Measurements from ENCODE around the gene NDUFA7. TPM values are rescaled to one million over a fixed set of nuclear protein-coding genes. Genes with fewer than 3 reads are reported as not detected.
"Not testable (repeated sequence)": the region's sequence is repeated elsewhere in the genome, so short reads cannot be mapped to it uniquely, and the experiment has no call there.

NDUFA7 gene
- polyA plus RNA-seq, 2 donors, result 103 to 112 TPM

- peak overlapping the region; percentile 87 to 95 for H3K27ac ChIP-seq (ENCODE audit: low read depth in 2 of 2, low read length in 1 of 2)
- H3K4me1 ChIP-seq (ENCODE audit: control insufficient read depth in 2 of 2, insufficient read depth in 2 of 2, low read length in 1 of 2), result peaks cover 2 to 13% of the 10 kb centered on the region in 2 donors
Observed at GRCh38 chr19:8321986-8322637, 937 bp upstream of the NDUFA7 start.

GRCh38 chr19:8320564-8321066 is 560 bp downstream of the NDUFA7 start:
- 1 to 2% methylated on average over 16 of the region's 16 CpGs for WGBS, 2 donors
- Histone ChIP-seq H3K36me3 (ENCODE audit: control insufficient read depth in 2 of 2, insufficient read depth in 2 of 2, low read length in 1 of 2) (peaks cover 2 to 15% of the 10 kb centered on the region in 2 donors), H3K4me3 (ENCODE audit: low read depth in 1 of 2, low read length in 2 of 2) (peak overlapping the region; percentile 91 to 94), H3K4me1 (ENCODE audit: control insufficient read depth in 2 of 2, insufficient read depth in 2 of 2, low read length in 1 of 2) (peaks cover 2 to 13% of the 10 kb centered on the region in 2 donors), H3K27me3 (ENCODE audit: control insufficient read depth in 1 of 2, insufficient read depth in 2 of 2, low read length in 2 of 2) (no peaks in the 10 kb centered on the region), H3K9me3 (ENCODE audit: control insufficient read depth in 2 of 2, insufficient read depth in 1 of 2, low read depth in 1 of 2, low read length in 1 of 2) (peaks cover 0 to 2% of the 10 kb centered on the region in 2 donors), H3K27ac (ENCODE audit: low read depth in 2 of 2, low read length in 1 of 2) (peak overlapping the region; percentile 92 to 95)

More at GRCh38 chr19:8321986-8322637, 937 bp upstream of the NDUFA7 start:
- Histone ChIP-seq H3K9me3 (ENCODE audit: control insufficient read depth in 2 of 2, insufficient read depth in 1 of 2, low read depth in 1 of 2, low read length in 1 of 2) (peaks cover 0 to 7% of the 10 kb centered on the region in 2 donors), H3K36me3 (ENCODE audit: control insufficient read depth in 2 of 2, insufficient read depth in 2 of 2, low read length in 1 of 2) (peaks cover 2 to 13% of the 10 kb centered on the region in 2 donors), H3K4me3 (ENCODE audit: low read depth in 1 of 2, low read length in 2 of 2) (peak overlapping the region; percentile 91 to 94), H3K27me3 (ENCODE audit: control insufficient read depth in 1 of 2, insufficient read depth in 2 of 2, low read length in 2 of 2) (no peaks in the 10 kb centered on the region)
- WGBS, 2 donors, result 11 to 12% methylated on average over 27 to 30 of the region's 30 CpGs

DNA sequence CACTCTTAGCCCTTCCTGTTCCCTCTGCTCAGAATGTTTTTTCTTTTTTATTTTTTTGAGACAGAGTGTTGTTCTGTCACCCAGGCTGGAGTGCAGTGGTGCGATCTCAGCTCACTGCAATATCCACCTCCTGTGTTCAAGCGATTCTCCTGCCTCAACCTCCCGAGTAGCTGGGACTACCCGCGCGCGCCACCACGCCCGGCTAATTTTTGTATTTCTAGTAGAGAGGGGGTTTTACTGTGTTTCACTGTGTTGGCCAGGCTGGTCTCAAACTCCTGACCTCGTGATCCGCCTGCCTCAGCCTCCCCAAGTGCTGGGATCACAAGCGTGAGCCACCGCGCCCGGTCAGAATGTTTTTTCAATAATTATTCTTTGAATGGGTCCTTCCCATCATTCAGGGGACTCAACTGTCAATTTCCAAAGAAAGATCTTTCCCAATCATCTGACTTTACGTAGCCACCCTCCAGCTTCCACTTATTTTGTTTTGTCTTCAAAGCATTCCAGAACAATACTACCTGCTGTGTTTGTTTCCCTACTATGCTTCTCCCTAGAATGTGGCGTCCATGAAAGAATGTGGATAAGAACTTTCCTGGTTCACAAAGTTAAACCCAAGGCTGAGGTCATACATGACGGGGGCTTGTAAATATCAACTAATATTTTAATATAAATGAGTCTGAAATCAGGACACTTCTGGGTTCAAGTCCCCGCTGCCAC is 1.2 kb downstream of the NDUFA7 start:
- Histone ChIP-seq H3K9me3 (ENCODE audit: control insufficient read depth in 2 of 2, insufficient read depth in 1 of 2, low read depth in 1 of 2, low read length in 1 of 2) (peaks cover 0 to 2% of the 10 kb centered on the region in 2 donors), H3K27me3 (ENCODE audit: control insufficient read depth in 1 of 2, insufficient read depth in 2 of 2, low read length in 2 of 2) (no peaks in the 10 kb centered on the region), H3K36me3 (ENCODE audit: control insufficient read depth in 2 of 2, insufficient read depth in 2 of 2, low read length in 1 of 2) (peaks cover 5 to 16% of the 10 kb centered on the region in 2 donors), H3K4me3 (ENCODE audit: low read depth in 1 of 2, low read length in 2 of 2) (peak overlapping the region in 1 of 2 donors; percentile 91), H3K27ac (ENCODE audit: low read depth in 2 of 2, low read length in 1 of 2) (no peak overlapping the region), H3K4me1 (ENCODE audit: control insufficient read depth in 2 of 2, insufficient read depth in 2 of 2, low read length in 1 of 2) (peaks cover 2 to 12% of the 10 kb centered on the region in 2 donors)
- WGBS, 2 donors, result 79 to 82% methylated on average over 19 of the region's 19 CpGs

DNA sequence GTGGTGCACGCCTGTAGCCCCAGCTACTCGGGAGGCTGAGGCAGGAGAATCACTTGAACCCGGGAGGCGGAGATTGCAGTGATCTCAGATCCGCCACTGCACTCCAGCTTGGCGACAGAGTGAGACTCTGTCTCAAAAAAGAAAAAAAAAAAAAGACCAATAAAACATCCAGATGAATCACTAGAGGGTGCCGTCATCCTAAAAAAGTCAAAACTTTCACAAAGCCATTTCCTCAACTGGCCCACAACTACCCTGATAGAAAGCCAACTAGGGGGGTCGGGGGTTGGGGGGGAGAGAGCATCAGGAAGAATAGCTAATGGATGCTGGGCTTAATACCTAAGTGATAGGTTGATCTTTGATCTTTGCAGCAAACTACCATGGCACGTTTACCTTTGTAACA is 2.3 kb downstream of the NDUFA7 start:
- WGBS, 2 donors, result 77 to 81% methylated on average over 9 of the region's 9 CpGs
- H3K36me3 ChIP-seq (ENCODE audit: control insufficient read depth in 2 of 2, insufficient read depth in 2 of 2, low read length in 1 of 2), result peaks cover 5 to 14% of the 10 kb centered on the region in 2 donors
- not testable (repeated sequence) for H3K9me3 ChIP-seq (ENCODE audit: control insufficient read depth in 2 of 2, insufficient read depth in 1 of 2, low read depth in 1 of 2, low read length in 1 of 2); H3K27ac ChIP-seq (ENCODE audit: low read depth in 2 of 2, low read length in 1 of 2); H3K4me1 ChIP-seq (ENCODE audit: control insufficient read depth in 2 of 2, insufficient read depth in 2 of 2, low read length in 1 of 2); H3K27me3 ChIP-seq (ENCODE audit: control insufficient read depth in 1 of 2, insufficient read depth in 2 of 2, low read length in 2 of 2); H3K4me3 ChIP-seq (ENCODE audit: low read depth in 1 of 2, low read length in 2 of 2)

- H3K4me1 ChIP-seq (ENCODE audit: control insufficient read depth in 2 of 2, insufficient read depth in 2 of 2, low read length in 1 of 2), result no peaks in the 10 kb centered on the region
- H3K36me3 ChIP-seq (ENCODE audit: control insufficient read depth in 2 of 2, insufficient read depth in 2 of 2, low read length in 1 of 2), result peaks cover 4 to 6% of the 10 kb centered on the region in 2 donors
- no peaks in the 10 kb centered on the region for H3K9me3 ChIP-seq (ENCODE audit: control insufficient read depth in 2 of 2, insufficient read depth in 1 of 2, low read depth in 1 of 2, low read length in 1 of 2)
- H3K4me3 ChIP-seq (ENCODE audit: low read depth in 1 of 2, low read length in 2 of 2), result no peak overlapping the region
- 84 to 86% methylated on average over 14 of the region's 14 CpGs for WGBS, 2 donors
- no peak overlapping the region for H3K27ac ChIP-seq (ENCODE audit: low read depth in 2 of 2, low read length in 1 of 2)
- H3K27me3 ChIP-seq (ENCODE audit: control insufficient read depth in 1 of 2, insufficient read depth in 2 of 2, low read length in 2 of 2), result no peaks in the 10 kb centered on the region
Observed at GRCh38 chr19:8316351-8317125, 4.6 kb downstream of the NDUFA7 start.

DNA sequence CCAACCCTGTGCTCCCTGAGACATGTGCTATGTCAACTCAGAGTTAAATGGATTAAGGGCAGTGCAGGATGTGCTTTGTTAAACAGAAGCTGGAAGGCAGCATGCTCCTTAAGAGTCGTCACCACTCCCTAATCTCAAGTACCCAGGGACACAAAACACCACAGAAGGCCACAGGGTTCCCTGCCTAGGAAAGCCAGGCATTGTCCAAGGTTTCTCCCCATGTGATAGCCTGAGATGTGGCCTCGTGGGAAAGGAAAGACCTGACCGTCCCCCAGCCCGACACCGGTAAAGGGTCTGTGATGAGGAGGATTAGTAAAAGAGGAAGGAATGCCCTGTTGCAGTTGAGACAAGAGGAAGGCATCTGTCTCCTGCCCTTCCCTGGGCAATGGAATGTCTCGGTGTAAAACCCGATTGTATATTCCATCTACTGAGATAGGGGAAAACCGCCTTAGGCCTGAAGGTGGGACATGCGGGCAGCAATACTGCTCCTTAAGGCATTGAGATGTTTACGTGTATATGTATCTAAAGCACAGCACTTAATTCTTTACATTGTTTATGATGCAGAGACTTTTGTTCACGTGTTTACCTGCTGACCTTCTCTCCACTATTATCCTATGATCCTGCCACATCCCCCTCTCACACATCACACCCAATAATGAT is 6.1 kb downstream of the NDUFA7 start:
- H3K27me3 ChIP-seq (ENCODE audit: control insufficient read depth in 1 of 2, insufficient read depth in 2 of 2, low read length in 2 of 2); H3K27ac ChIP-seq (ENCODE audit: low read depth in 2 of 2, low read length in 1 of 2); H3K4me3 ChIP-seq (ENCODE audit: low read depth in 1 of 2, low read length in 2 of 2); H3K9me3 ChIP-seq (ENCODE audit: control insufficient read depth in 2 of 2, insufficient read depth in 1 of 2, low read depth in 1 of 2, low read length in 1 of 2); H3K4me1 ChIP-seq (ENCODE audit: control insufficient read depth in 2 of 2, insufficient read depth in 2 of 2, low read length in 1 of 2): not testable (repeated sequence)
- peaks cover 4 to 14% of the 10 kb centered on the region in 2 donors for H3K36me3 ChIP-seq (ENCODE audit: control insufficient read depth in 2 of 2, insufficient read depth in 2 of 2, low read length in 1 of 2)
- 86 to 87% methylated on average over 11 of the region's 11 CpGs for WGBS, 2 donors

GRCh38 chr19:8311461-8312260 is 9.5 kb downstream of the NDUFA7 start:
- Histone ChIP-seq H3K27me3 (ENCODE audit: control insufficient read depth in 1 of 2, insufficient read depth in 2 of 2, low read length in 2 of 2) (no peaks in the 10 kb centered on the region), H3K36me3 (ENCODE audit: control insufficient read depth in 2 of 2, insufficient read depth in 2 of 2, low read length in 1 of 2) (peaks cover 4 to 17% of the 10 kb centered on the region in 2 donors), H3K4me3 (ENCODE audit: low read depth in 1 of 2, low read length in 2 of 2) (no peak overlapping the region), H3K9me3 (ENCODE audit: control insufficient read depth in 2 of 2, insufficient read depth in 1 of 2, low read depth in 1 of 2, low read length in 1 of 2) (peaks cover 0 to 1% of the 10 kb centered on the region in 2 donors), H3K4me1 (ENCODE audit: control insufficient read depth in 2 of 2, insufficient read depth in 2 of 2, low read length in 1 of 2) (peaks cover 0 to 12% of the 10 kb centered on the region in 2 donors), H3K27ac (ENCODE audit: low read depth in 2 of 2, low read length in 1 of 2) (peak overlapping the region in 1 of 2 donors; percentile 48)
- 56 to 62% methylated on average over 16 of the region's 16 CpGs for WGBS, 2 donors

GRCh38 chr19:8310342-8311055 is 10.7 kb downstream of the NDUFA7 start:
- Histone ChIP-seq H3K36me3 (ENCODE audit: control insufficient read depth in 2 of 2, insufficient read depth in 2 of 2, low read length in 1 of 2) (peaks cover 4 to 15% of the 10 kb centered on the region in 2 donors), H3K9me3 (ENCODE audit: control insufficient read depth in 2 of 2, insufficient read depth in 1 of 2, low read depth in 1 of 2, low read length in 1 of 2) (peaks cover 0 to 1% of the 10 kb centered on the region in 2 donors), H3K27ac (ENCODE audit: low read depth in 2 of 2, low read length in 1 of 2) (no peak overlapping the region), H3K4me3 (ENCODE audit: low read depth in 1 of 2, low read length in 2 of 2) (no peak overlapping the region), H3K27me3 (ENCODE audit: control insufficient read depth in 1 of 2, insufficient read depth in 2 of 2, low read length in 2 of 2) (no peaks in the 10 kb centered on the region), H3K4me1 (ENCODE audit: control insufficient read depth in 2 of 2, insufficient read depth in 2 of 2, low read length in 1 of 2) (peaks cover 0 to 12% of the 10 kb centered on the region in 2 donors)
- WGBS, 2 donors, result 93 to 94% methylated on average over 17 of the region's 17 CpGs

All from esophagus (tissue), 2 donors.